NCI-H2081 treated with DMSO at 0.1 percent for 48 hours (cell line): ENCODE data around the gene ACAP1.

Source experiments
- DNase-seq: peaks from one replicate; lab custom pipeline; 2025; lab: John Stamatoyannopoulos, UW

The ACAP1 gene

DNA sequence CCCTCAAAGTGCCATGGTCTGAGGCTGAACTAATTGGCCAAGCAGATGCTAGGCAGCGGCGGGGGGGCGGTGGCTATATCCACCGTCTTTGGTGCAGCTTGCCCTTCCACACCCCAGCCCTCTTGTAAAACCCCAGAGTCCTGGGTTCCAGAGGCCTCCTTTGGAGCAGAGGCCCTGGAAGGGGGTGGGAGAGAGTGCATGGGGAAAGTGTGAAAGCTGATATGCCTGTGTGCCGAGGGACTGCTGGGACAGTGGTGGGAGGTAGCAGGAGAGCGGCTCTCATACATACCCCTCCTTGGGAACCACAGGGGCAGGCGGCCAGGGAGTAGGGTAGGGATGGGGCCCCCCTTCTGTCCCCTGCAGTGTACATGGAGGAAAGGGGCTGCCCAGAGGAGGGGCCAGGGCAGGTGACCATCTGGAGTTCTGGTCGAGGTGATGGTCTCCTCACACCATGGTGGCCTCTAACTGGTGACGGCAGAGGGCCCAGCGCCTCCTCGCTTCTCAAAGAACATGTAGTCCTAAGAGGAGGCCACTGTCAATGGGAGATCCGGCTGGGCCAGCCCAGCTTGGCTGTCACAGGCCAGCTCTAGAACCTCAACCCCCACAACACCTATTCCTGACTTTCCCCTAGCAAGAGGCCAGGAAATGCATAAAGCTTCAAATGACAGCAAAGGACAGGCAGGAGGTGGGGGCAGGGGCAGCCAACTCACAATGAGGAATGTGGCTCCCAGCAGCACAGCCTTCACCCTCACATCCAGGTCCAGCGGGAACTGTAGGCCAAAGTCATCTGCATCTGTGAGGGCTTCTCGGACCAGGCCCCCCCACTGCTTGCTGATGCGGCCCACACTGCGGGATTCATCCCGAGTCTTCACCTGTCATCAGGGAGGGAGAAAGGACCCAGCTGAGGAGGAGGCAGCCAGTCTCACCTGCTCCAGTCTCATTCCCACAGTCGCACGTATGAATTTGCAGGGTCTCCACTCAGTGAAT lies 53.9 kb downstream of the ACAP1 start:
- no peak for DNase-seq

DNA sequence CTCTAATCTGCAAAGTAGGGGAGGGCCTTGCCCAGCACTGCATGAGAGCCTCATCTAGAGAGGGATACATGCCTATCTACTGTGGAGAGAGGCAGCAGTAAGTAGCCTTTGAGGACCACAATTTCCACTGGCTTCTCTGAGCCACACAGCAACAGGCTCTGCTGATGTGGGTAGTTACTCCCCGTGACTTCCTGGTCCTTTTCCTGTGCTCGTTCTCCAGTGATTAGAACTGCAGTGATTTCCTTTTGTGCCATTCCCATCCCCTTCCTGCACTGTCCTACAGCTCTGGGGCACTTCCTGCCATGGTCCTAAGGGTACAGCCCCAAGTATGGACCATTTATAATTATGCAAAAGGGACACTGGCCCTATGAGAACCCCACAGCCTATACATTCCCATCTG lies 55.0 kb downstream of the ACAP1 start:
- DNase-seq, result no peak

DNA sequence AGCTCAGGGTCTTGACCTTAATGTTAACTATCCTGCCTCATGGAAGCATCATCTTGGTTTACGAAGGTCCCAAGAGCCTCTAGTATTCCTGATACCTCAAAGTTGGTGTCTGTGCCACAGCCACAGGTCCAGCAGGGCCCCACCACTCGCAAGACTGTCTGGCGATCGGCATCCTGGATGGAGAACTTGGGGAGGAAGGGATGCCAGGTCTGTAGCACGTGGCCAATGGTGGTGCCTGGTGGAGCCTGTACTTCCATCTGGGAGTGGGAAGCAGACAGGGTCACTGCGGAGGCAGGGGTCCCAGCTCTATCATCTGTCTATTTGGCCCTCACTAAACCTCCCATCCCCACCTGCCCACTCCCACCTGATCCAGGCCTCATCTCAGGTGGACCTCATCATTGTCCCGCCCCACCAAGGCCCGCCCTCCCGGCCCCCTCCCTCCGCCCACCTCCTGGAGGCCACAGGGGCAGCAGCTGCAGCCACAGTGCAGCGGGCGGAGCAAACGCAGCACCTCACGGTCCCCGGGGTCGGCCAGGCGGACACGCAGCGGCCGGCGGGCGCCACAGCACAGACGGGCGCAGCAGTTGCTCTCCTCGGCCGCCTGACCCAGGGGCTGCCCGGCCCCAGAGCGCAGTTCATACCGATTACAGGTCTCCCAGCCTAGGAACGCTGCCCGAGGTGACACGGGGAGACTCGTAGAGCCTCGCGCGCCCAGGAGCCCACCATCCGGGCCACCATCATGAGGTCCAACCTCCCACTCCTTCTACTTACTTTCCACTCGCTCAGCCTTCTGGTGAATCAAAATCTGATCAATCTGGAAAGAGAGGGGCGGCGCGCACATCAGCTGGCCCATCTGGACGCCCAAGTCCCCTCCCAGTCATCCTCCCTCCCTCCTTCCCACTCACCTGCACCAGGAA lies 56.6 kb downstream of the ACAP1 start:
- no peak for DNase-seq

DNA sequence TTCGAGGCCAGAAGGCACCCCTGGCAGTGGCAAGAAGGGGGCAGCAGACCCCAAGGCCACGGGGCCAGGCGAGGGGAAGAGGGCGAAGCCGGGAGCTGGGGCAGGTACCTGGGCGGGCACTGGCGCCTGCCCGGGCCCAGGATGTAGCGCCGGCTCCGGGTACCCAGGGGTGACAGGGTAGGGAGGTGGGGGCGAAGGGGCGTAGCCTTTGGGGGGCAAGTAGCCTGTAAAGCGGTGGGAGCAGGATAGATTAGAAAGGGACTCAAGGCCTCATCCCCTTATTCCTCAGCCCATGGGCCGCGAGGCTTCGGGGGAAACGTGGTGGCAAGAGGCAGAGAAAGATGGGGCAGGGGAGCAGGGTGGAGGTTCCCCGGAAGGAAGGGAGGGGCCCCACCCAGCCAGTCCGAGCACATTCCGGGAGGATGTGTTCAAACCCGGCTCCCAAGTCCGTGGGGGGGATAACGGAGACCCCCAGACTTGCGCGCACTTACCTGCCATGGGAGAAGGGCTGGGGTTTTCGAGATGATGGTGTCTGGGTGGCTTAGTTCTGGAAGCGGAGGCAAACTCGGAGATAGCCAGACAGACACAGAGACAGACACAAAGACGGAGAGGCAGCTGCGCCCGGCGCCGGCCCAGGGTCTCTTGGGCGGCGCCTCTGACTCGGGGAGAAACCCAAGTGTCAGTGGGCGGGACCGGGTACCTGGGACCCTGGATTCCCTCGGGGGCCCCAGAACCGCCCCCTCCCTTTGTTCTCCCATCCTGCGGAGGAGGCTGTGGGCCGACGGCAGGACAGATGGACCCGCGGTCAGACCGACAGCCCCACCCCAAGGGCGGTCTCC lies 57.5 kb downstream of the ACAP1 start:
- DNase-seq, result no peak

DNA sequence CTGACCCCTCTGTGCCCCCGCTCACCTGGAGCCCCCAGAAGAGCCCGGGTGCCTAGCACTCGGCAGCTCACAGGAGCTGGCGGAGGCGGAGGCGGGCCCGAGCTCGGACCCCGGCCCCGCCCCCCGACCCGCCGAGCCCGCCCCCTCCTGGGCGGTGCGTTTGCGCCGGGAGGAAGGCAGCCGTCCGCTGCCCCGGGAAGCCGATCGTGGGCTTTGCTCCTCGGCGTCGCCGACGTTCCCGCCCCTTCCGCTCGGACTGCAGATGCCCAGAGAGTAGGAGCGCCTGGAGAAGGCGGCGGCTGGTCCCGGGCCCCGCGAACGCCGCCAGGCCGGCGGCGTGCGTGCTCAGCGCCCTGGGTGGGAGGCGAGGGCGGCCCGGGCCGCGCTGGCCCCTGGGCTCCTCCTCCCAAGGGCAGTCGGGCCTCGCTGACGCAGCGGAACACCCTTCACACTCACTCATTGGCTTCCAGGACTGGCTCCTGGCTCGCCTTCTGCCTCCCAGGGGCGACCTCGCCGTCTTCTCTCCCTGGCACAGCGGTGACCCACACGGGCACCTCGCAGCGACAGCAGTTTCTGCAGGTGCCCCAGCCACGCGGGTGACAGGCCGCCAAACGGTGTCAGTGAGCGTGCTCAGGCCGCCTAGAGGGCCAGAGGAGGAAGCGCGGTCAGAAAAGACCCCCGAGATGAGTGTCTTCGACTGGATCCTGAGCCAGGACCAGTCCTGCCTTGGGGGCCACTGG lies 58.3 kb downstream of the ACAP1 start, which contains the start of gene PLSCR3:
Gene PLSCR3, minus strand, starts transcription at position 74 of the 740 bp plus-strand sequence. CDS start 415 bp downstream, outside the sequence.
- DNase-seq, result peak; percentile 11

DNA sequence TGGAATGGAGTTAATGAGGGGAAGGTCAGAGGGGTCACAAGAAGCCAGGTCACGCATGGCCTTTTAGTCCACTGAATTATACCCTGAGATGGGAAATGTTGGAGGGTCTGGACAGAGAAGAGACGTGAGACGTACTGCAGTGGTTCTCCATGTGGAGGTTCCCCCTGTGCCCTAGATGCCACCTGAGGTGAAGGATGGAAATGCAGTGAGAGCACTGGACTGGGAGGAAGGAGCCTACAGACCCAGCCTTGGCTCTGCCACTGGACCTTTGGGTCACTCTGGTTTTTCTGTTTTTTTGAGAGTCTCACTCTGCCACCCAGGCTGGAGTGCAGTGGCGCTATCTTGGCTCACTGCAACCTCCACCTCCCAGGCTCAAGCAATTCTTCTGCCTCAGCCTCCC lies 59.8 kb downstream of the ACAP1 start:
- no peak for DNase-seq

DNA sequence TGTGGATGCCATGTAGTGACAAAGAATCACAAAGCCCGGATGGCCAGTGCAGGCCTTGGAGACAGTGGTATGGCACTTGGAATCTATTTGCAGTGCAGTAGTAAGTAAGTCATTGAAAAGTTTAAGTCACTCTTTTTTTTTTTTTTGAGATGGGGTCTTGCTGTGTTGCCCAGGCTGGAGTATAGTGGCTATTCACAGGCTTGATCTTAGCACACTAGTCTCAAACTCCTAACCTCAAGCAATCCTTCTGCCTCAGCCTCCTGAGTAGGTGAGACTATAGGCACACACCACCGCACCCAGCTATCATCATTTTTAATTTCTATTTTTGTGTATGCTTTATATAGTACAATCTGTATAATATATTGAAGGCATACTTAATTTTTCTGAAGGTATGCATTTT lies 62.3 kb downstream of the ACAP1 start:
- DNase-seq, result no peak
